Measurements from ENCODE around the gene SNX30. TPM values are rescaled to one million over a fixed set of nuclear protein-coding genes. Genes with fewer than 3 reads are reported as not detected.

The SNX30 gene
- total RNA-seq, 2 experiments from 2014 or later: 5.4 TPM

DNA sequence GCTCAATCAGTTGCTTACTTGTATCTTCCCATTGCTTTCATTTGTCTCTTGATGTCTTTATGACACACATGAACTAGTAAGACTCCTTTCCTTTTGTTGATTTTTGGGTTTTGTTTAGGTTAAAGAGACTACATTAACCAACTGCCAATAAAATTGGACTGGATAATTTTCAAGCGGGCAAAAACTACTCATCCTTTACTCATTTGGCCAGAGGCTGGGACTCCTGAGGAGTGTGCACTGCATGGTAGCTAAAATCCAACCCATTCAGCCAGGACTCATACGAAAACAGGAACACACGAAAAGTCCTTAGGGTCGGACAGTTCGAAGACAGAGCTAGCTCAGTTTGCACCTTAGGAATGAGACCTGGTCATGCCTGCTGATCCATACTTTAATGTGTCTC lies 134.2 kb downstream of the SNX30 start:
- DNase-seq: no peak
- no peak overlapping the region for H3K4me3 Mint-ChIP-seq
- H3K27ac Mint-ChIP-seq: no peak overlapping the region
- H3K9me3 Mint-ChIP-seq: no peaks in the 10 kb centered on the region
- H3K27me3 Mint-ChIP-seq: peaks cover 5% of the 10 kb centered on the region
- peaks cover 7% of the 10 kb centered on the region for H3K36me3 Mint-ChIP-seq
- H3K4me1 Mint-ChIP-seq: no peaks in the 10 kb centered on the region

DNA sequence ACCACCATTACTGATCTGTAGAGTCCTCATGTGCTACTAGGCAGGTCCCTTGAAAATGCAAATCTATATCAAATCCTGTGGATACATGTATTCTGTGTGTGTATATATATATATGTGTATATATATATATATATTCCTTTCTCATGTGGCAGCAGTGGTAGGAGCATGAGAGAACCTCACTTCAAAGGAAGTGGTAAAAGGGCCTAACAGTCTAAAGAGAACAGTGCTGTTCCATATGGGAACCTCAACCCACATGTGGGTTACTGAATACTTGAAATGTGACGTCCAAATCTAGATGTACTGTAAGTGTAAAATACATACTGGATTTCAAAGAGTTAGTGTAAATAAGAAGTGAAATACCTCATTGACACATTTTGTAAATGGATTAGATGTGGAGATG lies 134.8 kb downstream of the SNX30 start:
- Mint-ChIP-seq H3K27me3 (peaks cover 11% of the 10 kb centered on the region), H3K9me3 (no peaks in the 10 kb centered on the region), H3K4me3 (no peak overlapping the region), H3K36me3 (peaks cover 7% of the 10 kb centered on the region), H3K27ac (no peak overlapping the region), H3K4me1 (no peaks in the 10 kb centered on the region)
- DNase-seq: no peak

DNA sequence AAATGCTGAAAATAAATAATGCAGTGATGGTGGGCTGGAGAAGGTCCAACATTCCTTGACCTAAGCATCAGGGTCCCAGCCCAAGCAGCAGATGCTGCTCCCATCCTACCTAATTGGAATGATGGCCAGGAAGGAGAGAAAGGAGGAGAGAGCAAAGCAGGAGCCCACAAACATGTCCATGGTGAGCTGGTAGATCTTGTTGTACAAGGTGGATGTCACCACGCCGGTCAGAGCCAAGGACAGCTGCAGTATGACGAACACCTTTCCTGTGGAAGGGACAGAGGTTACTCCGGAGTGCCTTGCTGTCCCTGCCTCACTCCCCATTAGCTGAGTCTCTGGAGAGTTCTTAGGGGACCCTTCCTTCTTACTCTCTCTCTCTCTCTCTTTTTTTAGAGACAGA lies 135.8 kb downstream of the SNX30 start:
- no peak overlapping the region for H3K27ac Mint-ChIP-seq
- no peak overlapping the region for H3K4me3 Mint-ChIP-seq
- H3K36me3 Mint-ChIP-seq: peaks cover 2% of the 10 kb centered on the region
- H3K4me1 Mint-ChIP-seq: no peaks in the 10 kb centered on the region
- no peaks in the 10 kb centered on the region for H3K9me3 Mint-ChIP-seq
- no peak for DNase-seq
- peaks cover 19% of the 10 kb centered on the region for H3K27me3 Mint-ChIP-seq

DNA sequence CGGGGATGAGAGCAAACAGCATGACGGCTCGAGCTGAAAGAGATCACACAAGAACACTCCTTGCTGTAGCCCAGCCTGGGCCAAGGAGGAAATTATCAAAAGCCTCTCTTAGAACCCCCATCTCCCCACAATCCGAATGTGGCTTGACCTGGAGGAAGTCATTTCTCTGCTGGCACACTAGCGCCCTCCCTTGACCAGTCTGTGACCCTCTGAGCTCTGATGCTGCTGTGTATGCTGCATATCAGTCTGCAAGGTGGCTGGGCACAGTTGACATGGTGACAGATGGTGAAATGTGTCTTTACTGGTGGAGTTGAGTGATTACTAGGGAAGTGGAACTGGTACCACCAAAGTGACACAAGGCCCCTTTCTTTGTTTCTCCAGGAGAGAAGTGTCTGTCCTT lies 136.8 kb downstream of the SNX30 start:
- no peak for DNase-seq
- no peak overlapping the region for H3K27ac Mint-ChIP-seq

DNA sequence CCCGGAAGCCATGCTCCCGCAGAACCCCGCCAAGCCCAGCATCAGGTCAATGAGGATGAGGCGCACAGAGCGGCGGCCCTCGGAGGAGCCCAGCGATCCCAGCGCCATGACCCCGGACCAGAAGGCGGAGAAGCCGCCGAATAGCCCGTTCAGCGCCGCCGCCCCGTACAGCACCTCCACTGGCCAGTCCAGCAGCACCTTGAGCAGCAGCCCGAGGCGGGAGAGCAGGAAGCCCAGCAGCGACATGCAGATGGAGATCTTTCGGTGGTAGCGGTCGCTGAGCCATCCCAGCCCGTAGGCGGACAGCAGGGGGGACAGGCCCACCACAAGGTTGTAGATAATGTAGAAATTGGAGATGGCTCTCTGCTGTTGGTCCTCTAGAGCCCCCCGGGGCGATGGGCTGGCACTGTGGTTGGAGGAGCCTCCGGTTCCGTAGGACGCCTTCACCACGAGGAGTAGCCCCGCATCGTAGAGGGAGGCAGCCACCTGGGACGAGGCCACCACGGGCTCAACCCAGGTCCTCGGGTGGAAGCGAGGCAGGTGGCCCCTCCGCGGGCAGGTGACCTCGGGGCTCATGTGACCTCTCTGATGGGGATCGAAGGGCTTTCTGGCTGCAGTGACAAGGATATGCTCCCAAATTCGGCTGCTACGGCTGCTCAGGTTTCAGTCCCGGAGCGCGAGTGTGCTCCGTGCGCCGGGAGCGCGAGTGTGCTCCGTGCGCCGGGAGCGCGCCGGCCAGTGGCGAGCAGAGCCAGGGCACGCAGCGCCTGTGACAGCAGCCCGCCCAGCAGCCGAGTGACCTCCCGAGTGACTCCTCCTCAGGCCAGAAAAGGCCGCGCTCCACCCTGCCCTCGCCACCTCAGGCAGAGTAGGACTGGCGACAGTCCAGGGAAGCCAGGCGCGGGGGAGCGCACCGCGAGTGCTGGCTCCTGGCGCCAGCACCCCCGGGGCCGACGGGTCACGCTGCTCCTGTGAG lies 139.8 kb downstream of the SNX30 start, which contains the start of gene SLC46A2:
Gene SLC46A2, minus strand, starts transcription at position 771 of the 976 bp plus-strand sequence. Its CDS starts 195 bp downstream, at position 576.
- H3K27me3 Mint-ChIP-seq: peaks cover 41% of the 10 kb centered on the region
- no peak for DNase-seq
- no peaks in the 10 kb centered on the region for H3K4me1 Mint-ChIP-seq
- no peak within 1 kb of the TSS for H3K27ac Mint-ChIP-seq
- H3K4me3 Mint-ChIP-seq: no peak within 1 kb of the TSS
- H3K36me3 Mint-ChIP-seq: no peaks in the 10 kb centered on the region
- H3K9me3 Mint-ChIP-seq: no peaks in the 10 kb centered on the region

More for the DNA sequence above, 136.8 kb downstream of the SNX30 start:
- Mint-ChIP-seq H3K4me1 (no peaks in the 10 kb centered on the region), H3K4me3 (no peak overlapping the region), H3K36me3 (no peaks in the 10 kb centered on the region), H3K27me3 (peaks cover 29% of the 10 kb centered on the region), H3K9me3 (no peaks in the 10 kb centered on the region)

DNA sequence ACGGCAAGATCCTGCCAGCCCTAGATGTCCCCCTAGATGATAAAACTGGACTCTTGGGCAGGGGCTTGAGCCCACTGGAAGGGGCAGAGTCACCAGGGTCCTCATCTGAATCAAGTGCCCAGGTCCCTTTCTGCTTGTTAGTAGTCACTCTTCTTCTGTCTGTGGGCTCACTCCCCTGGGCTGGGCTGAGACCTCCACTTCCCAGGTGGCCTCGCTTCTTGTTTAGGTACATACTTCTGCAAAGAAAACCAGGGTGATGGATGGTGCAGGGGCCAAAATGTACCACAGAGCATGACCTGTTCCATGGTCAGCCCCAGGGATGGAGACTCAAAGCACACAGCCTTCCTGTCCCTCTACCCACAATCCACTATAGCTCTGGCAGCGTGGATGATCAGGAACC lies 141.0 kb downstream of the SNX30 start:
- Mint-ChIP-seq H3K4me1 (no peaks in the 10 kb centered on the region), H3K9me3 (no peaks in the 10 kb centered on the region), H3K4me3 (no peak overlapping the region), H3K27ac (no peak overlapping the region), H3K36me3 (no peaks in the 10 kb centered on the region), H3K27me3 (peaks cover 51% of the 10 kb centered on the region)
- no peak for DNase-seq

DNA sequence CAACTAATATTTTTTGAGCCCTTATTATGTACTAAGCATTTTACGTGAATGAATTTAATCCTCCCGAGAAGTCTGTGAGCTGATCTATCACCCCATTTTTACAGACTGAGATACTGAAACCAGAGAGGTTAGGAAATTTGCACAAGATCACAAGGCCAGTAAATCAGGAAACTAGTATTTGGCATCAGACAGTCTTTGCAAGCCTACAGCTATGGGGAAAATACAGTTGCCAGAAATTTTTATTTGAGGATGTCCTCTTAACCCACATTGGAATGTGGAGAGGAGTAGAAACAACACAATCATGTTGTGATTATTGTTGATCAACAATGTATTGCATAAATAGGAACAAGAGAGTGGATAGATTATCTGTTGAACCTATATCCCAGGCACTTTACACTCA lies 142.4 kb downstream of the SNX30 start:
- H3K9me3 Mint-ChIP-seq: no peaks in the 10 kb centered on the region
- no peak overlapping the region for H3K4me3 Mint-ChIP-seq
- DNase-seq: no peak
- no peak overlapping the region for H3K27ac Mint-ChIP-seq
- peaks cover 59% of the 10 kb centered on the region for H3K27me3 Mint-ChIP-seq
- no peaks in the 10 kb centered on the region for H3K4me1 Mint-ChIP-seq
- H3K36me3 Mint-ChIP-seq: no peaks in the 10 kb centered on the region

DNA sequence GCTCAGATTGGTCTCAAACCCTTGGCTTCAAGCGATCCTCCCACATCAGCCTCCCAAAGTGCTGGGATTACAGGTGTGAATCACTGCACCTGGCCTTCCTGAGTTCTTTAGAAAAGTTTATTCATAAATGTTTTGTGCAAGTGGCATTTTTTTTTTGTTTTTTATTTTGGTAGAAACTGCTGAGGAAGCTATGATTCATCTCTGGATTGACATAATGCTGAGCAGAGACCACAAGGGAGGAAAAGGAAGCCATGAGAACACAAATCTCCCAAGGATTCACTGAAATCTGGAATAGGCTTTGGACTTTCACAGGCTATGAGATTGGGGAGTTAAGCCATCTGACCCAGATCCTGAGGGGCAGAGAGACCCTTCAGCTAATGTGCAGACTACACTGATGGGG lies 143.5 kb downstream of the SNX30 start:
- Mint-ChIP-seq H3K9me3 (no peaks in the 10 kb centered on the region), H3K4me1 (no peaks in the 10 kb centered on the region), H3K4me3 (no peak overlapping the region), H3K36me3 (no peaks in the 10 kb centered on the region), H3K27ac (no peak overlapping the region), H3K27me3 (peaks cover 70% of the 10 kb centered on the region)
- no peak for DNase-seq

DNA sequence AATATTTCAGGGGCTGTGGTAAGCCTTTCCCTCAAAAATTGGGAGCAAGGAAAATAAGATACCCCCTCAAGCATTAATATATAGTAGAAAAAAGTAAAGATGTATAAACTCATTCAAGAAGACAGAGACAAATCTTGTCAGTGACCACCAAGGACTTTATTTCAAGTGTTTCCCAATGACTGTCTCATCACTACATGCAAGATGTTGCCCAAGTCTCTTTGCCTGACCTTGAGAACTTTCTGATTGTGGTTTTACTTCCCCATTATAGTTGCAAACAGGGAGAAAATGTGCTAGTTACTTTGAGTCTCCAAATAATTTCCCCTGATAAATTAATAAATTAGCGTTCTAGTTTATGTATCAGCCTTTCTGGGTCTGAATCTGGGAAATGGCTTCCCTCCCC lies 144.1 kb downstream of the SNX30 start:
- no peak for DNase-seq
- Mint-ChIP-seq H3K27ac (no peak overlapping the region), H3K4me1 (no peaks in the 10 kb centered on the region), H3K27me3 (peaks cover 68% of the 10 kb centered on the region), H3K36me3 (no peaks in the 10 kb centered on the region), H3K9me3 (no peaks in the 10 kb centered on the region), H3K4me3 (no peak overlapping the region)

DNA sequence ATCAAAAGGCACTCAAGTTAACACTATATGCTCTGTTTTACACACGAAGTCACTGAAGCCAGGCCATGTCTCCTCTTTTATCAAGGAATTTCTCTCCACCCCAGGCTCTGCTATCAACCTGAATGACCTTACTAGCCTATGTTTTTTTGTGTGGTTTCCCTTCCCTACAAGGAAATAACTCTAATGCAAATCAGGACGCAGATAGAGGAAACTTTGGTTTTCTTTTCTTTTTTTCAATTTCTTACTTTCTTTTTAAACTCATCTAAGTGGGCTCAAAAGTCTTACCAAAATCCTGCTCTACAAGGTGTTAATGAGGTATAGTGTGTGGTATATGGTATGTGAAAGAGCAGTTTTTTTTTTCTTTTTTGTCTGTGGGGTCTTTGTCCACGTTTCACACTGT lies 145.6 kb downstream of the SNX30 start:
- DNase-seq: no peak
- Mint-ChIP-seq H3K36me3 (no peaks in the 10 kb centered on the region), H3K27ac (no peak overlapping the region), H3K9me3 (no peaks in the 10 kb centered on the region), H3K4me1 (no peaks in the 10 kb centered on the region), H3K4me3 (no peak overlapping the region), H3K27me3 (peaks cover 63% of the 10 kb centered on the region)

DNA sequence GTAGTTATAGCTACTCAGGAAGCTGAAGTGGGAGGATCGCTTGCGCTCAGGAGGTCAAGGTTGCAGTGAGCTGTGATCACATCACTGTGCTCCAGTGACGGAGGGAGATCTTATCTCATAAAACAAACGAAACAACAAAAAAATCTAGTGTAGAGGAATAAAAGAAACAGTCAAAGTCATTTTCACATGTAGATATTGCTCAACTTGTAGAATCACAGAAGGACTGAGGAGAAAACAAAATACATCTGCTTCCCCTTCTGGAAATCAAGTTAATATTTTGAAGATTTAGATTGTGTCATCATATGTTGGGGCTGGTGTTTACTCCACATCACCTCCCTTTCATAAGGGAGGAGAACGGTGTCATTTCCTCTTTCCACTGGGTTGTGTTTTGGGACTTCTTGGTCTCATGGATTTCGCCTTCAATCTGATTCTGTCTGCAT lies 148.3 kb downstream of the SNX30 start:
- DNase-seq: no peak
- H3K4me3 Mint-ChIP-seq: no peak overlapping the region
- peaks cover 56% of the 10 kb centered on the region for H3K27me3 Mint-ChIP-seq
- no peaks in the 10 kb centered on the region for H3K9me3 Mint-ChIP-seq
- no peaks in the 10 kb centered on the region for H3K36me3 Mint-ChIP-seq
- H3K4me1 Mint-ChIP-seq: peaks cover 5% of the 10 kb centered on the region
- no peak overlapping the region for H3K27ac Mint-ChIP-seq

DNA sequence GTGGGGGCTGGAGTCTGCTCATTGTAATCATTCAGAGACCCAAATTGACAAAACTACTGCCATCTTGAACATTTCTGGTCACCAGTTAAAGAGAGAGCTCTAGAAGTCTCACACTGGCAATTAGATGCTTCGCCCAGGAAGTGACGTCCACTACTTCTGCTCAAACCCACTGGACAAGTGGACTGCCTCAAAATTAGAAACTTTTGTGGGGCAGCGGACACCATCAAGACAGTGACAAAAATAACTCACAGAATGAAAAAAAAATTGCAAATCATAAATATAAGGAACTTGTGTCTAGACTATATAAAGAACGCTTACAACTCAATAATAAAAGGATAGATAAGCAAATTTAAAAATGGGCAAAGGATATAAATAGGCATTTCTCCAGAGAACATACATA lies 149.9 kb downstream of the SNX30 start:
- Mint-ChIP-seq H3K36me3 (no peaks in the 10 kb centered on the region), H3K27ac (no peak overlapping the region), H3K4me1 (peaks cover 5% of the 10 kb centered on the region), H3K4me3 (no peak overlapping the region), H3K9me3 (no peaks in the 10 kb centered on the region), H3K27me3 (peaks cover 56% of the 10 kb centered on the region)
- no peak for DNase-seq

DNA sequence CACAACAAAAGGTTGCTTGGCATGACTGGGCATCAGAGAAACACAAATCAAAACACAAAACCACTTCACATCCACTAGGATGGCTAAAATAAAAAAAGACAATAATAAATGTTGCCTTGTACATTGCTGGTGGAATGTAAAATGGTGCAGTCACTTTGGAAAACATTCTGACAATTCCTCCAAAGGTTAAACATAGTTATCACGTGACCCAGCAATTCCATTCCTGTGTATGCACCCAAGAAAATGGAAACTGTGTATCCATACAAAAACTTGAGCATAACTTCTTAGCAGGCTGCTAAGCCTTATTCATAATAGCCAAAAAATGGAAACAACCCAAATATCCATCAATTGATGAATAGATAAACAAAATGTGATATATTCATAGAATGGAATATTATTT lies 150.3 kb downstream of the SNX30 start:
- no peak for DNase-seq

DNA sequence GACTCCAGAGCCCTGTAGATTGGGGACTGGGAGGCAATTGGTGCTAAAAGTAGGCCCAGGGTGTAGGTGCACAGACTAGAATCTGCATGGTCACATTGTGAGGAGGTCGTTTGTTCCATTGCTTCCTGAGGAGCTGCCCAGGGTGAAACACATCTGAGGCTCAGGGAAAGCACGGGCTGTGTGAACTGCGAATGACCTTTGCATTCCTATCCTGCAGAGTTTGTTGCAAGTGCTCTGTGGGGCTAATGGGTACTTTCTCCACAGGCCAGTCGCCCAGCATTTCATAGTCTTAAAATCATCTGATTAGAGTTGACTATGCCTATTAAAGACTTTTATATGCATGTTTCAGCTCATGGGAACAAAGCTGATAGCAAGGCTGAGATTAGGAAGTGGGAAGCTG lies 154.5 kb downstream of the SNX30 start:
- DNase-seq: no peak
- no peaks in the 10 kb centered on the region for H3K36me3 Mint-ChIP-seq
- H3K9me3 Mint-ChIP-seq: no peaks in the 10 kb centered on the region
- H3K27ac Mint-ChIP-seq: no peak overlapping the region
- no peak overlapping the region for H3K4me3 Mint-ChIP-seq
- H3K4me1 Mint-ChIP-seq: peaks cover 5% of the 10 kb centered on the region
- H3K27me3 Mint-ChIP-seq: peaks cover 25% of the 10 kb centered on the region

More for the DNA sequence above, 150.3 kb downstream of the SNX30 start:
- no peaks in the 10 kb centered on the region for H3K9me3 Mint-ChIP-seq
- H3K27me3 Mint-ChIP-seq: peaks cover 53% of the 10 kb centered on the region
- peaks cover 5% of the 10 kb centered on the region for H3K4me1 Mint-ChIP-seq
- no peaks in the 10 kb centered on the region for H3K36me3 Mint-ChIP-seq
- H3K27ac Mint-ChIP-seq: no peak overlapping the region
- H3K4me3 Mint-ChIP-seq: no peak overlapping the region

DNA sequence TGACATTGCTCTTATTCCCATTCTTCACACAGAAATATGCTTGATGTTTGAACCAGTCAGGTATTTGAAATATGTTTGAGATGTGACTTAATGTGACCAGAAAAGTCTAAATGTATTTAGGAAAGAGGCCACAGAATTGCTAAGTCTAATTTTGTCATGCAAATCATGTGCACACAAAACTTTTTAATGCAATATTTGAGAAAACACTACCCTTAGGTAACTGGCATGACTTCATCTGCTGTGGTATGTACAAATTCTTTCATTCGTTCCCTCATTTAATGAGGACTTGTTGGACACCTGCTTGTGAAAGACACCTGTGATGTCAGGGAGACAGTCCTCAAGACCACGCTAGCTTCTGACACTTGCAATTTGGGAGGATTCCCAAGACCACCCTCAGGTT lies 161.2 kb downstream of the SNX30 start:
- no peaks in the 10 kb centered on the region for H3K36me3 Mint-ChIP-seq
- no peak overlapping the region for H3K4me3 Mint-ChIP-seq
- no peaks in the 10 kb centered on the region for H3K4me1 Mint-ChIP-seq
- DNase-seq: no peak
- no peaks in the 10 kb centered on the region for H3K9me3 Mint-ChIP-seq
- no peaks in the 10 kb centered on the region for H3K27me3 Mint-ChIP-seq
- no peak overlapping the region for H3K27ac Mint-ChIP-seq

DNA sequence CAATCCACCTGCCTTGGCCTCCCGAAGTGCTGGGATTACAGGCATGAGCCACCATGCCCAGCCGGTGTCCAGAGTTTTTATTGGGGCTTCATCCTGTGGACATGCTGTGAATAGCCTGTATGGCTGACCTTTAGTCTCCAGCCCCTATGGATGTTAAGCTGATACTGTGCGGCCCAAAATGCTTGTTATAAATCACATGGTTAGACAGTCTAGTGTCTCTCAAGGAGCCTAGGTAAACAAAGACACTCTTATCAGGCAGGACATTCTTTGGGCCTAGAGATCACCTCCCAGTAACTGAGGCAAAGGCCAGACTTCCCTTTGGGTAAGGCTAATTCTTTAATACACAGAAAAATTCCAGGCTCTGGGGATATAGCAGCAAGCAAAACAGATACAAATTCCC lies 162.1 kb downstream of the SNX30 start:
- Mint-ChIP-seq H3K9me3 (no peaks in the 10 kb centered on the region), H3K27ac (no peak overlapping the region), H3K36me3 (no peaks in the 10 kb centered on the region), H3K4me1 (no peaks in the 10 kb centered on the region), H3K27me3 (no peaks in the 10 kb centered on the region), H3K4me3 (no peak overlapping the region)
- no peak for DNase-seq
